HG02678 (cell line): ENCODE results near the gene POMT1.
"Not testable (repeated sequence)": the region's sequence is repeated elsewhere in the genome, so short reads cannot be mapped to it uniquely, and the experiment has no call there.

Source experiments
- ATAC-seq: cut with Tn5 transposase; IDR thresholded peaks from one replicate; pipeline ENCODE4 v1.9.1; 2021; ENCODE audit warnings: mild to moderate bottlenecking, moderate library complexity; ENCODE audit not compliant: unreplicated experiment

Gene POMT1

GRCh38 chr9:131549186-131549585 is 46.5 kb downstream of the POMT1 start:
- not testable (repeated sequence) for ATAC-seq

- ATAC-seq: not testable (repeated sequence)
These were observed 47.7 kb downstream of the POMT1 start for GRCh38 chr9:131550465-131550864.

DNA sequence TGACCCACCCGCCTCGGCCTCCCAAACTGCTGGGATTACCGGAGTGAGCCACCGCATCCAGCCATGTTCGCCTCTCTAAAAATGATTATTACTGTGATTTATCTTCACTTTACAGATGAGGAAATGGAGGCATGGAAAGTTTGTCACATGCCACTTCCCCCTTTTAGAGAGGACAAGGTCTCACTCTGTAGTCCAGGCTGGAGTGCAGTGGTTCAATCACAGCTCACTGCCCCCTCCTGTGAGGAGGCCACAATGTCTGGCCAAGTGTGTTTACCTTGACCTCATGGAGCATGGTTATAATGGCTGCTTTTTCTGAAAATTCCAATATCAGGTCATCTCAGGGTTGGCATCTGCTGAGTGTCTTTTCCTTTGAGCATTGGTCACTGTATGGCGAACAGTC is 49.3 kb downstream of the POMT1 start:
- ATAC-seq: no peak

- ATAC-seq: no peak
These were observed 51.5 kb downstream of the POMT1 start for GRCh38 chr9:131554087-131554842.

DNA sequence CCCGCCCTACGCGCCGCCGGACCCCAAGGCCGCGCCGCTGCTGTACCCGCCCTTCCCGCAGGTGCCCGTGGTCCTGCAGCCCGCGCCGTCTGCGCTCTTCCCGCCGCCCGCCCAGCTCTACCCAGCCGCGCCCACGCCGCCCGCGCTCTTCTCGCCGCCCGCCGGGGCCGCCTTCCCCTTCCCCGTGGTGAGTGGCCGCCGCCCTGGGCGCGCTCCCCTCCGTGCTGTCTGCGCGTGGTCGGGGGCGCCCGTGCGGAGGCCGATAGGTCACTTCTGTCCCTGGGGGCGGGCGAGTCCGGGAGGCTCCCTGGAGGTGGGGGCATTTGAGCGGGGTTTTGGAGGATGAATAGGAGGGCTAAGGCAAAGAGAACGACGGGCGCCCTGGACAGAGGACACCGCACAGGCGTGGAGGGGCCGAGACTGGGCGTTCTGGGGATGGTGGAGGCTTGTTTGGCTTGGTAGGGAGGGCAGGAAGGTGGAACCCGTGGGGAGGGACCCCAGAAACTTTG is 52.2 kb downstream of the POMT1 start:
- ATAC-seq: no peak

- ATAC-seq: no peak
These were observed 53.3 kb downstream of the POMT1 start for GRCh38 chr9:131555841-131556673.

DNA sequence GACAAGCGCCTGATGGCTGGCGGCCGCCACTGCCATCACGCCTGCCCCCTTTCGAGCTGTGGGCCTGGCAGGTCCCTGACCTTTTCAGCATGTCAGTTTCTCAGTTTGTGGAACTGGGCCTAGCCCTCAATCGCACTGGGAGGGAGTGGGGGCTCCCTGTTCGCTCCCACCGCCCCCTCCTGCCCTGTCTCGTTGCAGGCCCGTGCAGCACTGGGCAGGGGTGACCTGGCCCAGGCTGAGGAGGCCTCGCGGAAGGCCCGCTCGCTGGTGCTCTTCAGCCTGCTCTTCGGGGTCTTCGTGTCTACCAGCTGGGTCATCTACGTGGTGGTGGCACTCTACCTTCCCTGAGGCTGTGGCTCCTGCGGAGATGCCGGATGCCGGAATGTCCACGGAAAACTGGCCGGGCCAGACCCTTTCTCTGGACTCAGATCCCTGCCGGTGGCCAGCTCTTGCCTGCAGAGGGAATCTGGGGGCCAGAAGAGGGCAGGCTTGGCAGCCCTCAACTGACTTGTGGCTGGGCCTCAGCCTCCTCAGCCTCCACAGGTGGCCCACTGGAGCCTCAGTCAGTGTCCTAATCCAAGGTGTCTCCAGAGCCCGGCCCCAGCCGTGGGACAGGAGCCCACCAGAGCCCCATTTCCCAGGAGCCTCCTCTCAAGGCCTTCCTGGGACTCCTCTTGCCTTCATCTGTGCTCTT is 55.3 kb downstream of the POMT1 start:
- no peak for ATAC-seq

- ATAC-seq: no peak
These were observed 56.8 kb downstream of the POMT1 start for GRCh38 chr9:131559421-131560000.

- ATAC-seq: no peak
These were observed 59.6 kb downstream of the POMT1 start for GRCh38 chr9:131562032-131562959.

DNA sequence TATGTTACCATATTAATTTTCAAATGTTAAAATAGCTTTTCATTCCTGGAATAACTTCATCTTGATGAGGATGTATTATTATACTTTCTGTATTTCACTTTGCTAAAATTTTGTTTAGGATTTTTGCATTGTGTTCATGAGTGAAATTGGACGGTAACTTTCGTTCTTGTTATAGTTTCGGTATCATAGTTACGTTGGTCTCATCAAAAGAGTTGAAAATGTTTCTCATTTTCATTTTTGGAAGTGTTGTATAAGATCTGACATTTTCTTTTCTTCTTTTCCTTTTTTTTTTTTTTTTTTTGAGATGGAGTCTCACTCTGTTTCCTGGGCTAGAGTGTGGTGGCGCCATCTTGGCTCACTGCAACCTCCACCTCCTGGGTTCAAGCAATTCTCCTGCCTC is 62.7 kb downstream of the POMT1 start:
- no peak for ATAC-seq

- no peak for ATAC-seq
These were observed 63.4 kb downstream of the POMT1 start for GRCh38 chr9:131566158-131566557.

GRCh38 chr9:131567910-131568309 is 65.2 kb downstream of the POMT1 start:
- ATAC-seq: no peak
